ENCODE measurements around the gene HERC2.

HERC2 gene

GRCh38 chr15:28107904-28108275 is 214.1 kb downstream of the HERC2 start:
- DNase-seq: no peak

DNA sequence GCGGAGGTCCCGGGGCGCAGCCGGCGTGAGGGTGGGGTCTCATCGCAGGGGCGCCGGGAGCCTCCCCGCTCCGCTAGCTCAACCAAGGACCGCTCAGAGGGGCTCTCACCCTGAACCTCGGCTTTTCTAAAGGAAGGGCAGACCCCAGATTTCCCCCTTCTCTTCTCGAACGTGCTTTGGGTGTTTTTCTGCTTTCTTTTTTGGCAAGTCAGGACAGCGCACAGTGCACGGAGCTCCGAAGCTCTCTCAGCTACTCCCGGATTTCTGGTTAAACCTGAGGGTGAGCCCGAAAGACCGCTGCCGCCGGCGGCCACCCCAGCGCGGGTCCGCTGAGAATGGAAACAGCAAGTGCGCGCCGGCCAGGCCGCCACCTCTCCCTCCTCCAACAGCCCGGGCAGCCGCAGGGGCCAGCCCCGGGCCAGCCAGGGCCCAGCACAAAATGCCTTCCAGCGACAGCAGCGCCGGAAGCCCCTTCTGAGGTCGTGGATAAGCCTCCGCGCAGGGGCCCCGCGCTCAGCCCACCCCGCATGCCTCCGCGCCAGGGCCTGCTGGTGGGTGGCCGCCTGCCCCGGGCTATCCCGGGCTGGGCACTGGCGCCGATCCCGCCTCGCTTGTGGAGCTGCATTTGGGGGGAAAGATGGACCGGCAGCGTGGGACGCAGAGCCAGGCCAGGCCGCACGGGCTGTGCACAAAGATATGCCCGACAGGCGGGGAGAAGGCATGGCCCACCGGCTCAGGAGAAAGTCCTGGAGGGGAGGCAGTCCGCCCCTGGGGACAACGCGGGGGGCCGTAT is 214.7 kb downstream of the HERC2 start:
- DNase-seq: no peak

- no peak for DNase-seq
Observed at GRCh38 chr15:28106294-28107110, 215.5 kb downstream of the HERC2 start.

DNA sequence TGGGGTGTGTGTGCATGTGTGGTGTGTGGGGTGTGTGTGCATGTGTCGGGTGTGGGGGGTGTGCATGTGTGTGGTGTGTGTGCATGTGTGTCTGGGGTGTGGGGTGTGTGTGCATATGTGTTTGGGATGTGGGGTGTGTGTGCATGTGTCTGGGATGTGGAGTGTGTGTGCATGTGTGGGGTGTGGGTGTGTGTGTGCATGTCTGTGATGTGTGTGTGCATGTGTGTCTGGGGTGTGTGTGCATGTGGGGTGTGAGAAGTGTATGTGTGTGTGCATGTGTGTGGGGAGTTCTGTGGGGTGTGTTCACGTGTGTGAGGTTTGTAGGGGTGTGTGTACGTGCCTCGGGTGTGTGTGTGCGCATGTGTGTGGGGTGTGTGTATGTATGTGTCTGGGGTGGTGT is 216.2 kb downstream of the HERC2 start:
- no peak for DNase-seq

DNA sequence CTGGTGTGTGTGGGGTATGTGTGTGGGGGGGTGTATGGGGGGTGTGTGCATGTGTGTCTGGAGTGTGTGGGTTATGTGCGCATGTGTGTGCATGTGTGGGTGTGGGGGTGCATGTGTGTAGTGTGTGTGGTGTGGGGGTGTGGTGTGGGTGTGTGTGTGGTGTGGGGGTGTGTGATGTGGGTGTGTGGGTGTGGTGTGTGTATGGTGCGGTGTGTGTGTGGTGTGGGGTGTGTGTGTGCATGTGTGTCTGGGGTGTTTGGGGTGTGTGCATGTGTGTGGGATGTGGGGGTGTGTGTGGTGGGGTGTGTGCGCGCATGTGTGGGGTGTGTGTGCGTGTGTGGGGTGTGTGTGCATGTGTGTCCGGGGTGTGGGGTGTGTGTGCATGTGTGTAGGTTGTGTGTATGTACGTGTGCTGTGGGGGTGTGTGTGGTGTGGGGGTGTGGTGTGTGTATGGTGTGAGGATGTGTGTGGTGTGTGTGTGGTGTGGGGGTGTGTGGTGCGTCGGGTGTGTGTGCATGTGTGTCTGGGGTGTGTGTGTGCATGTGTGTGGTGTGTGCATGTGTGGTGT is 216.7 kb downstream of the HERC2 start:
- DNase-seq: no peak

GRCh38 chr15:28104326-28104725 is 217.7 kb downstream of the HERC2 start:
- no peak for DNase-seq

- DNase-seq: no peak
Observed at GRCh38 chr15:28103831-28104230, 218.1 kb downstream of the HERC2 start.

GRCh38 chr15:28101983-28102441 is 220.0 kb downstream of the HERC2 start:
- no peak for DNase-seq

- DNase-seq: no peak
Observed at GRCh38 chr15:28101201-28101600, 220.8 kb downstream of the HERC2 start.

- no peak for DNase-seq
Observed at GRCh38 chr15:28100516-28101195, 221.3 kb downstream of the HERC2 start.

DNA sequence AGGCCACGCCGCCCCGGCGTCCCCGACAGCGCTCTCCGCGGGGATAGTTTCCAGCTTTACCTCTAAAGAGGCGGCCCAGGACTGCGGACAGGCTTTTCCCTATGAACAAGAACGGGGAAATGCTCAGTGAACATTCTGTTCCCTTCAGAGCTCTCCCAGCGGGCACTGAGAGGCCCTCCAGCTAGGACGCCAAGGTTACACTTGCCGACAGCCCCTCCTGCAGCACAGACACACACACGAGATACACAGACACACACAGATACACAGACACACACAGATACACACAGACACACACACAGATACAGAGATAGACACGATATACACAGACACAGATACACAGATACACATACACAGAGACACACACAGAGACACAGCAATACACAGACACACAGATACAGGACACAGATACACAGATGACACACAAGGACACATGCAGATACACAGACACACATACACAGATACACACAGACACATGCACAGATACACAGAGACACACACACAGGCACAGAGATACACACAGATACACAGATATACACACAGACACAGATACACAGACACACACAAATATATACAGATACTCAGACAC is 222.3 kb downstream of the HERC2 start:
- no peak for DNase-seq

DNA sequence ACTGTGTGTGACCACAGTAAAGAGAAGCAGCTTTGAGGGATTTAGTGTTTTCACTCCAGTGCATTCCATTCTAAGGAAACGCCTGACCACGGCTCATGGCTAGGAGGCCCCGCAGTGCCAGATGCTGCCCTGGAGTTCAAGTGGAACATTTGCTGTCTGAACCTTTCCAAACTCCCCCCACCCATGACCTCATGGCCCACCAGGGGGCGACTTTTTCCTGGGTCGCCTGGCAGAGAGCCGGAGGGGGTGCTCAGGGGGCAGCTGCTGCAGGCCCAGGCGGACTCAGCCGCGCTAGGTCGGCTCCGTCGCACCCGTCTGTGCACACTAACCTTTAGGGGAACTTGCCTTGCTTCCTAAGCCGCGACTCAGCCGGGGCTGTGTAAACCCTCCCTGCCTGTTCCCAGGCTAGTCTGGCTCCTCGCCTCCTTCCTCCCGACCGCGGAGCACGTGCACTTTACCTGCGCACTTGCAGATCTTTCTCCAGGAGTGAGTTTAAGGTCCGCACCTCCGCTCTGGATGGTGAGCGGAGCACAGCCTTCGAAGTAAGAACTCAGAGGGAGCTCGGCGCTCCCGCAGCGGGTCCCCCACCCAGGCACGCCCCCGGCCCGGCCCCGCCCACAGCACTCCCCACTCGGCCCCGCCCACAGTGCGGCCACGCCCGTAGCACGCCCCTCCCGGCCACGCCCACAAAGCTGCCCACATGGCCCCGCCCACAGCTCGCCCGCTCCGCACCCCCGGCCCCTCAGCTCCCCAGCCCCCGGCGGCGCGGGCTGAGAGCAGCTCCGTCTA is 223.0 kb downstream of the HERC2 start, which contains the start of gene OCA2:
OCA2 (minus strand) TSS at position 550 of the 789 bp plus-strand sequence. CDS start 17,441 bp downstream, outside the sequence.
- DNase-seq: peak; percentile 58

GRCh38 chr15:28098360-28098765 is 223.6 kb downstream of the HERC2 start:
- no peak for DNase-seq

- DNase-seq: no peak
Observed at GRCh38 chr15:28097656-28098359, 224.2 kb downstream of the HERC2 start.

- DNase-seq: no peak
Observed at GRCh38 chr15:28096670-28097431, 225.1 kb downstream of the HERC2 start.

DNA sequence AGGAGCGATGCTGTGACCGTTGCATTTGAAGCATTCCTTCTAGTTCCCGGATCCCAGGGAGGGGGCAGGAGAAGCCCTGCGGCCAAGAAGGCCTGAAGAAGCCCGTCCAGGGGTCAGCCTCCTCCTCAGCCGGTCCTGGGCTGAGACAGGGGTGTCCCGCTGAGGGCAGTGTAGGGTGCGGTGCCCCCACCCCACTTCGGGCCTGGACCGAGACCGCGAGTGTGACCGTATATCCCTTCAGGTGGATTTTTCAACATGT is 225.6 kb downstream of the HERC2 start:
- DNase-seq: no peak

DNA sequence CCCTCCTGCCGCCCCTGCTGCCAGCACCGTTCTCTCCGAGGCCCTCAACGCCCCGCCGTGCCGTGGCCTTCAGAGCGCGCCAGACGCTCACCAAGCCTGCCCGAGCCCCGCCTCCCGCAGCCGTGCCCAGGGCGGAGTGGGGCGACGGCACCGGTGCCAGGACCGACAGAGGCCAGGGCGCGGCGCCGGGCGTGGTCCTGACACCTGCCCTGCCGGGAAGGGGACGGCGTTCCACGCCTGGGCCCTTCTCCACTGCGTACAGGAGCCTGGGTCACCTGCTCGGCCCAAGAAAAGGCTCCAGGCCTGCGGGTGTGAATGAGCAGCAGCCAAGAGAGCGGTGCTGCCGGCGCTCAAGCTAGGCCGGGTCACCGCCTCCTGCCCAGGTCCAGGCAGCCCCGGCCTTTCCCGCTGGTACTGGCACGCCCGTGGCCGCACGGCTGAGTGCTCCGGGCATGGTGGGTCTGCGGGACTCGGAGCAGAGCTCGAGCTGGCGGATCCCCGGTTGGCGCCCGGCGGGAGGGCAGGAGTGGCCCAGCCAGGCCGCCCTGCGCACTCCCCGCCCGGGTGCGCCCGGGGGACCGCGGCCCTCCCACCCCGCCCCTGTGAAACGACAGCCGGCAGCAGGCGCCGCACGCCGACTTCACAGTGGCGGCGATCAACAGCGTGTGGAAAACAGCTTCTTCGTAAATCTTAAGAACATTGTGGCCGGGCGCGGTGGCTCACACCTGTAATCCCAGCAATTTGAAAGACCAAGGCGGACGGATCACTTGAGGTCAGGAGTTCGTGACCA is 227.1 kb downstream of the HERC2 start:
- DNase-seq: no peak

- DNase-seq: no peak
Observed at GRCh38 chr15:28093752-28094535, 228.0 kb downstream of the HERC2 start.

DNA sequence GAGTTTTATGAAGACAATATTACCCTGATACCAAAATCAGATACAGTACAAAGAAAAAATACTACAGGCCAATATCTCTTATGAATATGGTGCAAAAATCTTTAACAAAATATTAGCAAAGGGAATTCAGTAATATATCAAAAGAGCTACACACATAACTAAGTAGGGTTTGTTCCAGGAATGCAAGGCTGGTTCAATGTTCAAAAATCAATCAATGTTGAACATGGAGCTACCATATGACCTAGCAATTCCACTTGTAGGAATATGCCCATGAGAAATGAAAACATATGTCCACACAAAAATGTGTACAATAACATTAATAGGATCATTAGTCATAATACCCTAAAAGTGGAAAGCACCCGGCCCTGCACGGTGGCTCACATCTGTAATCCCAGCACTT is 230.7 kb downstream of the HERC2 start:
- no peak for DNase-seq
